Measurements from ENCODE around the gene C11orf52. TPM values are rescaled to one million over a fixed set of nuclear protein-coding genes. Genes with fewer than 3 reads are reported as not detected.

C11orf52 gene
- total and polyA plus RNA-seq, 2 of the 8 experiments (the other 6 are each of a cell fraction or from before 2014, with no cell fraction given), result 1.7 to 2.7 TPM

DNA sequence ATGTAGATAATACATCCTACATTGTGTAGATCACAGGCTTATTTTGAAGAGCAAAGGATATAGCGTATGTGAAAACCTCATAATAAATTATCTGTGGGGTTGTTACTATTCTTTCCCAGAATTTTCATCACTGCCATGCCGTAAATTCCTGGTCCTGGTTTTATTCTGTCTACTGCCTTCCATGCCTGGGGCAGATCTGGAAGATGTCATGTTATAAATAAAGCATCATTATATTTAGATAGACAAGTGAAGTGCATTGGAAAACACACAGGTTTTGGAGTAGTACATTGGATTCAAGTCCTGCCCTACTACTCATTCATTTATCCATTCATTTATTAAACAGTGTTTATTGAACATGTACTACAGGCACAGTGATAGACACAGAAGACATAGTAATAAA is 2.2 kb downstream of the C11orf52 start:
- H4K8ac ChIP-seq (ENCODE audit: extremely low read depth, insufficient read depth, low read length), result no peak overlapping the region
- H3K23me2 ChIP-seq (ENCODE audit: low read depth, low read length), result no peaks in the 10 kb centered on the region
- ChIA-PET POLR2A (ENCODE audit: partially characterized antibody) (interaction anchor here (0.9 kb wide), 1 partner anchor 9 kb away, joined by 3 read pairs; no protein-coding TSS in a partner anchor), CTCF (ENCODE audit: partially characterized antibody) (interaction anchor here (0.6 to 1.1 kb wide), 2 partner anchors 19 to 39 kb away, joined by 3 read pairs; no protein-coding TSS in a partner anchor)
- no peaks in the 10 kb centered on the region for H3K36me3 ChIP-seq (ENCODE audit: control insufficient read depth in 2 of 4, insufficient read depth in 4 of 4, low read length in 3 of 4)
- no peaks in the 10 kb centered on the region for H3K79me2 ChIP-seq (ENCODE audit: control insufficient read depth in 1 of 2, insufficient read depth in 2 of 2, low read length in 2 of 2)
- H3K9me3 ChIP-seq (ENCODE audit: insufficient read depth in 2 of 2, low read depth in 1 of 2, low read length in 1 of 2), result no peaks in the 10 kb centered on the region
- DNase-seq (ENCODE audit: low read depth in 1 of 2, low spot score in 2 of 2) (no peak), FAIRE-seq (no peak)
- H3K4me3 ChIP-seq (ENCODE audit: extremely low read depth in 1 of 4, insufficient read depth in 2 of 4, low read depth in 3 of 4, low read length in 4 of 4), result no peak overlapping the region
- no peak overlapping the region for H3K23ac ChIP-seq (ENCODE audit: insufficient read length)
- H3K27ac ChIP-seq (ENCODE audit: low read depth, low read length), result no peak overlapping the region
- H3K14ac ChIP-seq (ENCODE audit: insufficient read length), result no peak overlapping the region
- H4K20me1 ChIP-seq (replicated peaks in 1 of 2; ENCODE audit: control insufficient read depth in 1 of 2, insufficient read depth in 2 of 2, low read length in 2 of 2), result no peaks in the 10 kb centered on the region
- H2BK5ac ChIP-seq (ENCODE audit: low read depth, low read length), result no peak overlapping the region
- H4K5ac ChIP-seq (ENCODE audit: insufficient read length, low read depth, low read length), result no peak overlapping the region
- H3K27me3 ChIP-seq (replicated peaks in 1 of 4; ENCODE audit: control insufficient read depth in 3 of 4, extremely low read depth in 1 of 4, insufficient read depth in 3 of 4, low read length in 3 of 4), result no peaks in the 10 kb centered on the region; a peak in 1 of 7 replicates
- no peak overlapping the region for H2AK5ac ChIP-seq (ENCODE audit: low read depth, low read length)
- no peak overlapping the region for H4K91ac ChIP-seq (replicated peaks; ENCODE audit: insufficient read length, low read length)
- H3K4ac ChIP-seq (replicated peaks; ENCODE audit: insufficient read length, low read depth, low read length), result no peak overlapping the region
- H2BK20ac ChIP-seq (ENCODE audit: low read length), result no peak overlapping the region
- no peak overlapping the region for H3K56ac ChIP-seq (replicated peaks; ENCODE audit: insufficient read length, low read depth, low read length)
- no peak for TF ChIP-seq SP2 (IDR thresholded peaks at IDR 0.05; ENCODE audit: low read length)
- TF ChIP-seq TCF12 (IDR thresholded peaks at IDR 0.05; ENCODE audit: low read depth, low read length), result no peak
- TF ChIP-seq SAP30 (IDR thresholded peaks at IDR 0.05; ENCODE audit: insufficient read depth, insufficient replicate concordance, low read length), result no peak
- no peak for TF ChIP-seq SIN3A (conservative IDR thresholded peaks at IDR 0.05 in 1 of 2, IDR thresholded peaks at IDR 0.05 in 1 of 2; ENCODE audit: low read depth in 1 of 2, low read length in 2 of 2)
- TF ChIP-seq, protein P1, sequence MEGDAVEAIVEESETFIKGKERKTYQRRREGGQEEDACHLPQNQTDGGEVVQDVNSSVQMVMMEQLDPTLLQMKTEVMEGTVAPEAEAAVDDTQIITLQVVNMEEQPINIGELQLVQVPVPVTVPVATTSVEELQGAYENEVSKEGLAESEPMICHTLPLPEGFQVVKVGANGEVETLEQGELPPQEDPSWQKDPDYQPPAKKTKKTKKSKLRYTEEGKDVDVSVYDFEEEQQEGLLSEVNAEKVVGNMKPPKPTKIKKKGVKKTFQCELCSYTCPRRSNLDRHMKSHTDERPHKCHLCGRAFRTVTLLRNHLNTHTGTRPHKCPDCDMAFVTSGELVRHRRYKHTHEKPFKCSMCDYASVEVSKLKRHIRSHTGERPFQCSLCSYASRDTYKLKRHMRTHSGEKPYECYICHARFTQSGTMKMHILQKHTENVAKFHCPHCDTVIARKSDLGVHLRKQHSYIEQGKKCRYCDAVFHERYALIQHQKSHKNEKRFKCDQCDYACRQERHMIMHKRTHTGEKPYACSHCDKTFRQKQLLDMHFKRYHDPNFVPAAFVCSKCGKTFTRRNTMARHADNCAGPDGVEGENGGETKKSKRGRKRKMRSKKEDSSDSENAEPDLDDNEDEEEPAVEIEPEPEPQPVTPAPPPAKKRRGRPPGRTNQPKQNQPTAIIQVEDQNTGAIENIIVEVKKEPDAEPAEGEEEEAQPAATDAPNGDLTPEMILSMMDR (IDR thresholded peaks at IDR 0.05; ENCODE audit: control extremely low read depth in 1 of 3, insufficient read depth in 1 of 3, low read depth in 1 of 3, low read length in 3 of 3), result no peak
- no peak for TF ChIP-seq JUN (IDR thresholded peaks at IDR 0.05; ENCODE audit: low read depth, low read length)
- no peak for TF ChIP-seq BACH1 (IDR thresholded peaks at IDR 0.05; ENCODE audit: low read length)
- no peak for TF ChIP-seq CEBPB (IDR thresholded peaks at IDR 0.05; ENCODE audit: low read depth, low read length)
- TF ChIP-seq, protein P2, sequence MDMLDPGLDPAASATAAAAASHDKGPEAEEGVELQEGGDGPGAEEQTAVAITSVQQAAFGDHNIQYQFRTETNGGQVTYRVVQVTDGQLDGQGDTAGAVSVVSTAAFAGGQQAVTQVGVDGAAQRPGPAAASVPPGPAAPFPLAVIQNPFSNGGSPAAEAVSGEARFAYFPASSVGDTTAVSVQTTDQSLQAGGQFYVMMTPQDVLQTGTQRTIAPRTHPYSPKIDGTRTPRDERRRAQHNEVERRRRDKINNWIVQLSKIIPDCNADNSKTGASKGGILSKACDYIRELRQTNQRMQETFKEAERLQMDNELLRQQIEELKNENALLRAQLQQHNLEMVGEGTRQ (IDR thresholded peaks at IDR 0.05; ENCODE audit: low read length), result no peak
- TF ChIP-seq, protein P3, sequence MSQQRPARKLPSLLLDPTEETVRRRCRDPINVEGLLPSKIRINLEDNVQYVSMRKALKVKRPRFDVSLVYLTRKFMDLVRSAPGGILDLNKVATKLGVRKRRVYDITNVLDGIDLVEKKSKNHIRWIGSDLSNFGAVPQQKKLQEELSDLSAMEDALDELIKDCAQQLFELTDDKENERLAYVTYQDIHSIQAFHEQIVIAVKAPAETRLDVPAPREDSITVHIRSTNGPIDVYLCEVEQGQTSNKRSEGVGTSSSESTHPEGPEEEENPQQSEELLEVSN (IDR thresholded peaks at IDR 0.05), result no peak
- no peak overlapping the region for H3K9ac ChIP-seq (replicated peaks in 1 of 4; ENCODE audit: extremely low read depth in 1 of 4, low read depth in 3 of 4, low read length in 3 of 4)
- H3K4me1 ChIP-seq (replicated peaks in 1 of 4; ENCODE audit: control insufficient read depth in 3 of 4, insufficient read depth in 4 of 4, low read length in 3 of 4), result peaks cover 0 to 9% (median 3%) of the 10 kb centered on the region in 4 experiments; a peak in 5 of 7 replicates
- H3K4me2 ChIP-seq (ENCODE audit: insufficient read depth in 1 of 2, low read depth in 2 of 2, low read length in 2 of 2), result no peak overlapping the region
- H2BK12ac ChIP-seq (ENCODE audit: low read depth, low read length), result no peak overlapping the region
- no peak overlapping the region for H2BK120ac ChIP-seq (replicated peaks; ENCODE audit: low read depth, low read length)
- H2BK15ac ChIP-seq (ENCODE audit: low read length), result no peak overlapping the region
- no peak overlapping the region for H2AFZ ChIP-seq (ENCODE audit: low read length)
- no peaks in the 10 kb centered on the region for H3K79me1 ChIP-seq (ENCODE audit: low read depth, low read length)
- no peak overlapping the region for H3K18ac ChIP-seq (ENCODE audit: extremely low read depth, low read length)
- 93% methylated on average over 2 of the region's 2 CpGs; no CpG with 5 or more reads in 1 of the 2 experiments for WGBS, 2 experiments (ENCODE audit: extremely low coverage in 1 of 2, insufficient coverage in 1 of 2, insufficient read length in 1 of 2, insufficient replicate concordance in 2 of 2, low coverage in 1 of 2, low lambda C conversion rate in 2 of 2, missing lambda C conversion rate in 1 of 2)
